ACC112 (cell line): ENCODE results near the gene LRFN3.
"Not testable (repeated sequence)": the region's sequence is repeated elsewhere in the genome, so short reads cannot be mapped to it uniquely, and the experiment has no call there.

ENCODE experiments used
- H2AFZ ChIP-seq: fragments of 200-600 bp; sonication (generic); one replicate; pipeline ENCODE4 v1.6.0; 2017; ENCODE audit warnings: antibody characterized with exemption, low read length; ENCODE audit not compliant: unreplicated experiment
- H3K27ac ChIP-seq: fragments of 200-600 bp; sonication (generic); 2 replicates; pipeline ENCODE4 v1.5.1; 2014; ENCODE audit warnings: low read depth, mild to moderate bottlenecking, antibody characterized with exemption, low read length, moderate library complexity
- H3K27me3 ChIP-seq: fragments of 200-600 bp; sonication (generic); 2 replicates; pipeline ENCODE4 v1.6.1; 2014; ENCODE audit warnings: mild to moderate bottlenecking, antibody characterized with exemption, low read length, moderate library complexity, mixed read lengths; ENCODE audit not compliant: insufficient read depth
- H3K36me3 ChIP-seq: fragments of 200-600 bp; sonication (generic); 2 replicates; pipeline ENCODE4 v1.6.1; 2016; ENCODE audit warnings: mild to moderate bottlenecking, antibody characterized with exemption, low read length, moderate library complexity, mixed read lengths; ENCODE audit not compliant: insufficient read depth
- H3K4me1 ChIP-seq: fragments of 200-600 bp; sonication (generic); one replicate; pipeline ENCODE4 v1.6.1; 2016; ENCODE audit warnings: low read length, mixed read lengths; ENCODE audit not compliant: insufficient read depth, unreplicated experiment, control insufficient read depth
- H3K4me3 ChIP-seq: fragments of 200-600 bp; sonication (generic); 2 replicates; pipeline ENCODE4 v1.5.1; 2014; ENCODE audit warnings: mild to moderate bottlenecking, low read depth, low read length
- H3K79me2 ChIP-seq: fragments of 200-600 bp; sonication (generic); one replicate; pipeline ENCODE4 v1.6.0; 2016; ENCODE audit warnings: low read length; ENCODE audit not compliant: control insufficient read depth, unreplicated experiment, insufficient read depth

Gene LRFN3

GRCh38 chr19:35977446-35978222 lies 41.5 kb downstream of the LRFN3 start:
- Histone ChIP-seq H3K4me1 (no peaks in the 10 kb centered on the region), H3K27ac (no peak overlapping the region), H3K4me3 (no peak overlapping the region), H2AFZ (no peak overlapping the region), H3K27me3 (no peaks in the 10 kb centered on the region; the same call in 1 of the 2 replicates), H3K79me2 (no peaks in the 10 kb centered on the region), H3K36me3 (no peaks in the 10 kb centered on the region)

GRCh38 chr19:35978271-35978670 lies 42.1 kb downstream of the LRFN3 start:
- H3K79me2 ChIP-seq: no peaks in the 10 kb centered on the region
- H3K4me3 ChIP-seq: no peak overlapping the region
- no peaks in the 10 kb centered on the region; the same call in 1 of the 2 replicates for H3K27me3 ChIP-seq
- H2AFZ ChIP-seq: no peak overlapping the region
- H3K4me1 ChIP-seq: no peaks in the 10 kb centered on the region
- H3K27ac ChIP-seq: no peak overlapping the region
- H3K36me3 ChIP-seq: no peaks in the 10 kb centered on the region

- H2AFZ ChIP-seq: no peak overlapping the region
- H3K79me2 ChIP-seq: no peaks in the 10 kb centered on the region
- no peaks in the 10 kb centered on the region for H3K4me1 ChIP-seq
- H3K27me3 ChIP-seq: peaks cover 4% of the 10 kb centered on the region; the same call in 1 of the 2 replicates
- no peaks in the 10 kb centered on the region for H3K36me3 ChIP-seq
- H3K4me3 ChIP-seq: no peak overlapping the region
- H3K27ac ChIP-seq: no peak overlapping the region
These were observed 42.7 kb downstream of the LRFN3 start for GRCh38 chr19:35978832-35979365.

GRCh38 chr19:35980997-35981396 lies 44.8 kb downstream of the LRFN3 start:
- H3K4me3 ChIP-seq, H3K79me2 ChIP-seq, H2AFZ ChIP-seq, H3K4me1 ChIP-seq, H3K27ac ChIP-seq, H3K27me3 ChIP-seq, H3K36me3 ChIP-seq: not testable (repeated sequence)

GRCh38 chr19:35983177-35983576 lies 47.0 kb downstream of the LRFN3 start:
- H3K27me3 ChIP-seq: peaks cover 16% of the 10 kb centered on the region
- no peak overlapping the region for H3K27ac ChIP-seq
- H3K4me3 ChIP-seq: no peak overlapping the region
- H3K79me2 ChIP-seq: no peaks in the 10 kb centered on the region
- H3K36me3 ChIP-seq: no peaks in the 10 kb centered on the region
- no peak overlapping the region for H2AFZ ChIP-seq
- no peaks in the 10 kb centered on the region for H3K4me1 ChIP-seq

- Histone ChIP-seq H3K79me2 (no peaks in the 10 kb centered on the region), H3K4me1 (no peaks in the 10 kb centered on the region), H3K27me3 (peaks cover 26% of the 10 kb centered on the region), H3K4me3 (no peak overlapping the region), H2AFZ (no peak overlapping the region), H3K36me3 (no peaks in the 10 kb centered on the region), H3K27ac (no peak overlapping the region)
These were observed 49.9 kb downstream of the LRFN3 start for GRCh38 chr19:35986111-35986510.

- Histone ChIP-seq H3K27ac (no peak overlapping the region), H2AFZ (no peak overlapping the region), H3K4me1 (no peaks in the 10 kb centered on the region), H3K79me2 (no peaks in the 10 kb centered on the region), H3K36me3 (no peaks in the 10 kb centered on the region), H3K4me3 (peak overlapping the region; percentile 57), H3K27me3 (peaks cover 26% of the 10 kb centered on the region)
These were observed 50.7 kb downstream of the LRFN3 start for GRCh38 chr19:35986664-35987570.

- Histone ChIP-seq H3K79me2 (no peaks in the 10 kb centered on the region), H3K4me1 (no peaks in the 10 kb centered on the region), H3K4me3 (no peak overlapping the region), H3K27ac (no peak overlapping the region), H2AFZ (no peak overlapping the region), H3K36me3 (no peaks in the 10 kb centered on the region), H3K27me3 (peaks cover 26% of the 10 kb centered on the region)
These were observed 51.4 kb downstream of the LRFN3 start for GRCh38 chr19:35987571-35987896.

- Histone ChIP-seq H3K79me2 (no peaks in the 10 kb centered on the region), H3K36me3 (no peaks in the 10 kb centered on the region), H3K4me3 (no peak overlapping the region), H3K27me3 (peaks cover 21% of the 10 kb centered on the region), H3K27ac (no peak overlapping the region), H3K4me1 (no peaks in the 10 kb centered on the region), H2AFZ (no peak overlapping the region)
These were observed 52.6 kb downstream of the LRFN3 start for GRCh38 chr19:35988824-35989223.

GRCh38 chr19:35990156-35990555 lies 54.0 kb downstream of the LRFN3 start:
- Histone ChIP-seq H2AFZ (no peak overlapping the region), H3K27me3 (peaks cover 21% of the 10 kb centered on the region), H3K4me3 (no peak overlapping the region), H3K27ac (no peak overlapping the region), H3K79me2 (no peaks in the 10 kb centered on the region), H3K36me3 (no peaks in the 10 kb centered on the region), H3K4me1 (no peaks in the 10 kb centered on the region)
